Peyer's patch (tissue), 4 donors: Measurements from ENCODE around the gene SLC6A11. TPM values are rescaled to one million over a fixed set of nuclear protein-coding genes. Genes with fewer than 3 reads are reported as not detected.

Source experiments
- DNase-seq, 3 donors: peaks; one replicate each; pipeline ENCODE4 v3.0.0-alpha.2; 2017 to 2019
- H3K27ac ChIP-seq, 4 donors: fragments of 200-600 bp; sonication (generic); one replicate each; pipeline ENCODE4 v1.5.1; 2016 to 2019
- H3K27me3 ChIP-seq, 2 donors: fragments of 200-600 bp; sonication (generic); one replicate each; pipeline ENCODE4 v1.5.1; 2019
- H3K36me3 ChIP-seq, 3 donors: fragments of 200-600 bp; sonication (generic); one replicate each; pipeline ENCODE4 v1.5.1; 2016 to 2019
- H3K4me1 ChIP-seq, 4 donors: fragments of 200-600 bp; sonication (generic); one replicate each; pipeline ENCODE4 v1.5.1; 2016 to 2019
- H3K4me3 ChIP-seq, 4 donors: fragments of 200-600 bp; sonication (generic); 1 replicate in 3 of 4; 2 replicates in 1 of 4; pipeline ENCODE4 v1.5.1; 2016 to 2019; ENCODE audit warnings: mild to moderate bottlenecking in 1 of 4
- H3K9me3 ChIP-seq, 4 donors: fragments of 200-600 bp; sonication (generic); one replicate each; pipeline ENCODE4 v1.5.1; 2016 to 2019; ENCODE audit warnings: mild to moderate bottlenecking in 1 of 4
- POLR2A ChIP-seq, 2 donors: fragments of 450-650 bp; IDR thresholded peaks; one replicate each; pipeline ENCODE4 v1.5.1; 2017; ENCODE audit warnings: antibody characterized with exemption in 2 of 2, mild to moderate bottlenecking in 2 of 2, moderate library complexity in 2 of 2
- total RNA-seq, 4 donors: library from RNA; depleted of rRNA; stranded (reverse); fragments of >200 nt; gene quantifications; one replicate each; pipeline ENCODE4 v1.1.0, GENCODE V29; 2016
- TF ChIP-seq, protein P1 (sequence below), 6 experiments: fragments of 450-650 bp in 4 of 6; fragments of 200-600 bp in 2 of 6; sonication (generic) in 1 of 6; IDR thresholded peaks; one replicate each; pipeline ENCODE4 v1.5.1; 2017 to 2019; ENCODE audit warnings: antibody characterized with exemption in 6 of 6, mild to moderate bottlenecking in 3 of 6, moderate library complexity in 1 of 6

Gene SLC6A11
- total RNA-seq, 4 donors from 2014 or later = not detected

DNA sequence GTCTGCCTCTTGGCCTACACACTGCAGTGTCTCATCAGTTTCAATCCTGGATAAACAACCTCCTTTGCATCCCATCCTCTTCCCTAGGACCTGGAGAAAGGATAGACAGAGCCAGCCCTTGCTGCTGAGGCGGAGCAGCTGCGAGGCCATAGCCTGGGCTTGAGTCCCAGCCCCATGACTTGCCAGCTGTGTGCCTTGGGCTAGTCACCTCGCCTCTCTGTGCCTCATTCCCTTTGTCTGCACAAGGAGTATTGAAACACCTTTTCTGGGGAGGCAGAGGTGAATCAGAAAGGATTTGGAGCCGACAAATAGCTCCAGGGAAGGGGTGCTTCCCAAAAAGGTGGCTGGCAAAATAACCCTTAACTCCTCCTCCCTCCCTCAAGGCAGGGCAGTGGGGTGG lies 111.5 kb downstream of the SLC6A11 start:
- H3K9me3 ChIP-seq = no peaks in the 10 kb centered on the region
- TF ChIP-seq POLR2A (IDR thresholded peaks at IDR 0.05) = no peak
- TF ChIP-seq, protein P1, sequence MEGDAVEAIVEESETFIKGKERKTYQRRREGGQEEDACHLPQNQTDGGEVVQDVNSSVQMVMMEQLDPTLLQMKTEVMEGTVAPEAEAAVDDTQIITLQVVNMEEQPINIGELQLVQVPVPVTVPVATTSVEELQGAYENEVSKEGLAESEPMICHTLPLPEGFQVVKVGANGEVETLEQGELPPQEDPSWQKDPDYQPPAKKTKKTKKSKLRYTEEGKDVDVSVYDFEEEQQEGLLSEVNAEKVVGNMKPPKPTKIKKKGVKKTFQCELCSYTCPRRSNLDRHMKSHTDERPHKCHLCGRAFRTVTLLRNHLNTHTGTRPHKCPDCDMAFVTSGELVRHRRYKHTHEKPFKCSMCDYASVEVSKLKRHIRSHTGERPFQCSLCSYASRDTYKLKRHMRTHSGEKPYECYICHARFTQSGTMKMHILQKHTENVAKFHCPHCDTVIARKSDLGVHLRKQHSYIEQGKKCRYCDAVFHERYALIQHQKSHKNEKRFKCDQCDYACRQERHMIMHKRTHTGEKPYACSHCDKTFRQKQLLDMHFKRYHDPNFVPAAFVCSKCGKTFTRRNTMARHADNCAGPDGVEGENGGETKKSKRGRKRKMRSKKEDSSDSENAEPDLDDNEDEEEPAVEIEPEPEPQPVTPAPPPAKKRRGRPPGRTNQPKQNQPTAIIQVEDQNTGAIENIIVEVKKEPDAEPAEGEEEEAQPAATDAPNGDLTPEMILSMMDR (IDR thresholded peaks at IDR 0.05) = no peak
- H3K4me1 ChIP-seq = no peaks in the 10 kb centered on the region
- H3K36me3 ChIP-seq = no peaks in the 10 kb centered on the region
- no peak for DNase-seq
- H3K4me3 ChIP-seq = no peak overlapping the region
- no peaks in the 10 kb centered on the region for H3K27me3 ChIP-seq
- H3K27ac ChIP-seq = no peak overlapping the region

- Histone ChIP-seq H3K27ac (no peak overlapping the region), H3K36me3 (no peaks in the 10 kb centered on the region), H3K4me3 (no peak overlapping the region), H3K9me3 (no peaks in the 10 kb centered on the region), H3K4me1 (no peaks in the 10 kb centered on the region), H3K27me3 (no peaks in the 10 kb centered on the region)
- DNase-seq = peak in 1 of 3 donors; percentile 22
- TF ChIP-seq POLR2A (IDR thresholded peaks at IDR 0.05) = no peak
- TF ChIP-seq, protein P1 (IDR thresholded peaks at IDR 0.05) = no peak
Measured at GRCh38 chr3:10928407-10928960, 112.5 kb downstream of the SLC6A11 start.

GRCh38 chr3:10928961-10929471 lies 113.0 kb downstream of the SLC6A11 start:
- TF ChIP-seq, protein P1 (IDR thresholded peaks at IDR 0.05) = no peak
- no peak for TF ChIP-seq POLR2A (IDR thresholded peaks at IDR 0.05)
- DNase-seq = peak in 1 of 3 donors; percentile 26

DNA sequence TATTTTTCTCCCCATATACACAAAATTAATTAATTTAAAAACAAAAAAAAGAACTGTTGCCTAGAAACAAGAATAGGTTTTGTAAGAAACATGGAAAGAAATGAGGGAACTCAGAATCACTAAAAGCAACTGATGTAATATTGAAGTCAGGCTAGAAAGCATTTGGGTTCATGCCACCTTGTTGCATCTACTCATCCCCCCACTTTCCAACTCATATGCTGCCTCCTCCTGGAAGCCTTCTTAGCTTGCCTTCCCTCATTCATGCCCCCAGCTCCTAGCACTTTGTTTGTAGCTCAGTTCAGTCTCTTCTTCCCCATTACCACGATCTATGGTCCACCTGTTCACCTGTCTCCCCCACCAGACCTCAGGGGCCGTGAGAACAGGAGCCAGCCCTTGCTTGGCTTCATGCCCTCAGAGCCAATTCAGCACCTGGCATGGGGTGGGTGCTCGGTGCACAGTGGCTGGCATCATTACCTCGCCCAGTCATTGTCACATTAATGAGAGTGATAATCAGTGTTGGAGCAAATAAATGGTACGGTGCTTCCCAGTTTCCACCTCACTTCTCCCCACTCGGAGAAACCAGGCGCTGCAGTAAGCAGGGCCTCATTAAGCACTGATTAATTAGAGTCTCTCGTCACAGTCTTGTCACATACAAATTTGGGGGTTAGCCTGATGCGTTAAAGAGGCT lies 114.1 kb downstream of the SLC6A11 start:
- Histone ChIP-seq H3K36me3 (no peaks in the 10 kb centered on the region), H3K9me3 (no peaks in the 10 kb centered on the region), H3K27ac (no peak overlapping the region), H3K4me1 (no peaks in the 10 kb centered on the region), H3K4me3 (no peak overlapping the region), H3K27me3 (no peaks in the 10 kb centered on the region)
- peak in 1 of 3 donors; percentile 9 for DNase-seq
- TF ChIP-seq POLR2A (IDR thresholded peaks at IDR 0.05) = no peak
- TF ChIP-seq, protein P1 (IDR thresholded peaks at IDR 0.05) = no peak

More at GRCh38 chr3:10928961-10929471, 113.0 kb downstream of the SLC6A11 start:
- H3K4me1 ChIP-seq = no peaks in the 10 kb centered on the region
- H3K27me3 ChIP-seq = no peaks in the 10 kb centered on the region
- no peak overlapping the region for H3K27ac ChIP-seq
- no peaks in the 10 kb centered on the region for H3K9me3 ChIP-seq
- H3K4me3 ChIP-seq = no peak overlapping the region
- H3K36me3 ChIP-seq = no peaks in the 10 kb centered on the region

DNA sequence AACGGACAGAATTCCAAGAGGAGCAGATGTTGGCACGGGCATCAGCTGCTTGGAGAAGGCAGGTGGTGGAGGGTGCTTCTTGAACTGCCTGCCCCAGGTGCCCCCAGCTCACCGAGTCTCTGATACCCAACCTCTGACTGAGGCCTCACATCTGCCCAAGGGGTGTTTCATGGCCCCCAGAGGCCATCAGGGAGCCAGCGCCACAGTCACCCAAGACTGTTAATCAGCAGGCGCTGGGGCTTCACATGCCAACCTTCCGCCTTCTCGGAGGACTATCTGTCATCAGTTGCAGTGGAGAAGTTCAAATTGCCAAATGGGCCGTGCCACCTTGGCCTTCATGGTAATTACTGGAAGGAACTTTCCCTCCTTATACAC lies 114.6 kb downstream of the SLC6A11 start:
- Histone ChIP-seq H3K27ac (no peak overlapping the region), H3K27me3 (no peaks in the 10 kb centered on the region), H3K4me1 (no peaks in the 10 kb centered on the region), H3K4me3 (no peak overlapping the region), H3K36me3 (no peaks in the 10 kb centered on the region), H3K9me3 (no peaks in the 10 kb centered on the region)
- TF ChIP-seq POLR2A (IDR thresholded peaks at IDR 0.05) = no peak
- TF ChIP-seq, protein P1 (IDR thresholded peaks at IDR 0.05) = no peak
- peak in 1 of 3 donors; percentile 14 for DNase-seq
